Gastroesophageal sphincter (tissue), 3 donors: ENCODE measurements around the gene SPINK1.

Experiments
- EP300 ChIP-seq: sonication (generic); formaldehyde crosslinking; IDR thresholded peaks from one replicate; pipeline ENCODE4 v1.6.1; 2017; ENCODE audit warnings: antibody characterized with exemption, mild to moderate bottlenecking
- POLR2AphosphoS5 ChIP-seq: sonication (generic); formaldehyde crosslinking; IDR thresholded peaks from one replicate; pipeline ENCODE4 v1.6.1; 2017; ENCODE audit warnings: antibody characterized with exemption
- TF ChIP-seq, protein P1 (sequence below), 4 experiments: fragments of 200-600 bp in 2 of 4; fragments of 450-650 bp in 2 of 4; sonication (generic) in 1 of 4; IDR thresholded peaks; one replicate each; pipeline ENCODE4 v1.5.1; 2017 to 2019; ENCODE audit warnings: antibody characterized with exemption in 4 of 4, mild to moderate bottlenecking in 2 of 4, moderate library complexity in 2 of 4

- TF ChIP-seq, protein P1, sequence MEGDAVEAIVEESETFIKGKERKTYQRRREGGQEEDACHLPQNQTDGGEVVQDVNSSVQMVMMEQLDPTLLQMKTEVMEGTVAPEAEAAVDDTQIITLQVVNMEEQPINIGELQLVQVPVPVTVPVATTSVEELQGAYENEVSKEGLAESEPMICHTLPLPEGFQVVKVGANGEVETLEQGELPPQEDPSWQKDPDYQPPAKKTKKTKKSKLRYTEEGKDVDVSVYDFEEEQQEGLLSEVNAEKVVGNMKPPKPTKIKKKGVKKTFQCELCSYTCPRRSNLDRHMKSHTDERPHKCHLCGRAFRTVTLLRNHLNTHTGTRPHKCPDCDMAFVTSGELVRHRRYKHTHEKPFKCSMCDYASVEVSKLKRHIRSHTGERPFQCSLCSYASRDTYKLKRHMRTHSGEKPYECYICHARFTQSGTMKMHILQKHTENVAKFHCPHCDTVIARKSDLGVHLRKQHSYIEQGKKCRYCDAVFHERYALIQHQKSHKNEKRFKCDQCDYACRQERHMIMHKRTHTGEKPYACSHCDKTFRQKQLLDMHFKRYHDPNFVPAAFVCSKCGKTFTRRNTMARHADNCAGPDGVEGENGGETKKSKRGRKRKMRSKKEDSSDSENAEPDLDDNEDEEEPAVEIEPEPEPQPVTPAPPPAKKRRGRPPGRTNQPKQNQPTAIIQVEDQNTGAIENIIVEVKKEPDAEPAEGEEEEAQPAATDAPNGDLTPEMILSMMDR (IDR thresholded peaks at IDR 0.05) = no peak
- TF ChIP-seq EP300 = no peak
- no peak for TF ChIP-seq POLR2AphosphoS5
Observed at GRCh38 chr5:147849226-147849625, 17.8 kb upstream of the SPINK1 start.
